ENCODE measurements around the gene PIK3R4. TPM values are rescaled to one million over a fixed set of nuclear protein-coding genes. Genes with fewer than 3 reads are reported as not detected.

The PIK3R4 gene
- total RNA-seq, 4 donors from 2014 or later: 33.9 to 38.4 (median 37.6) TPM

DNA sequence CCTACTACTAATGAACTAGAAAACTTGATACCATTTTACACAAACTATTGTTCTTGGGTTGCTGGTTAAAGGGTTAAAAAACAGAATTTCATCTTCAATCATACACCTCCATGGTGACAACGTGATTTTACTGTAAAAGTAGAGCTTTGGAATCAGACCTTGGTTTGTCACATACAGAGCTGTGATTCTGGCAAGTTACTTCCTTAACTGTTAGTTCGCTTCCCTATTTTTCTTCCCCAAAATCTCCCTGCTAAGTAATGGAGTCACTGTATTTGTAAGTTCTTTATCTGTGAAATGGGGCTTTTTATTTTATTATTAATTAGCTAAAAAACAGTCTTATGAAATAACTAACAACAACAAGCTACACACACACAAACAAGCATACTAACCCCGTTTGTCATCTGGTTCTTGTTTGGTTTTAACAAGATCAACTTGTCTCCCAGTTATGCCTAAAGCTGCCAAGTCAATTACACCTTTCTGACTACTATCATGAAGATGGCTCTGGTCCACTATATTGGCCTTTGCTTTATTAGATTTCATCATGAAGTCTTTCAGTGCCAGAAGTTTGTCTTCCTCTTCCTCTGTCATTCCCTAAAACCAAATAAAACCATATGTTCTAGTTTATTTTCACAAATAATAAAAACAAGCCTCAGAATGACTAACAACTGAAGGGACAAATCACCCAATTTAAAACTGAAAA is 38.6 kb downstream of the PIK3R4 start:
- 49 to 50% methylated on average over 3 of the region's 3 CpGs for WGBS, 2 donors
- TF ChIP-seq, protein P1, sequence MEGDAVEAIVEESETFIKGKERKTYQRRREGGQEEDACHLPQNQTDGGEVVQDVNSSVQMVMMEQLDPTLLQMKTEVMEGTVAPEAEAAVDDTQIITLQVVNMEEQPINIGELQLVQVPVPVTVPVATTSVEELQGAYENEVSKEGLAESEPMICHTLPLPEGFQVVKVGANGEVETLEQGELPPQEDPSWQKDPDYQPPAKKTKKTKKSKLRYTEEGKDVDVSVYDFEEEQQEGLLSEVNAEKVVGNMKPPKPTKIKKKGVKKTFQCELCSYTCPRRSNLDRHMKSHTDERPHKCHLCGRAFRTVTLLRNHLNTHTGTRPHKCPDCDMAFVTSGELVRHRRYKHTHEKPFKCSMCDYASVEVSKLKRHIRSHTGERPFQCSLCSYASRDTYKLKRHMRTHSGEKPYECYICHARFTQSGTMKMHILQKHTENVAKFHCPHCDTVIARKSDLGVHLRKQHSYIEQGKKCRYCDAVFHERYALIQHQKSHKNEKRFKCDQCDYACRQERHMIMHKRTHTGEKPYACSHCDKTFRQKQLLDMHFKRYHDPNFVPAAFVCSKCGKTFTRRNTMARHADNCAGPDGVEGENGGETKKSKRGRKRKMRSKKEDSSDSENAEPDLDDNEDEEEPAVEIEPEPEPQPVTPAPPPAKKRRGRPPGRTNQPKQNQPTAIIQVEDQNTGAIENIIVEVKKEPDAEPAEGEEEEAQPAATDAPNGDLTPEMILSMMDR (IDR thresholded peaks at IDR 0.05): no peak
- TF ChIP-seq POLR2A (IDR thresholded peaks at IDR 0.05): no peak
- intact Hi-C loops (cut with DNase I; ENCODE audit: low total_unique reads): no loop called here
- DNase-seq (ENCODE audit: low spot score in 2 of 2): no peak
- H3K4me3 ChIP-seq (ENCODE audit: low read depth, poor library complexity, severe bottlenecking): no peak overlapping the region

- WGBS, 2 donors: 52 to 60% methylated on average over 6 of the region's 6 CpGs
- H3K4me3 ChIP-seq (ENCODE audit: low read depth, poor library complexity, severe bottlenecking): no peak overlapping the region
- no peak for DNase-seq (ENCODE audit: low spot score in 2 of 2)
- TF ChIP-seq, protein P1 (IDR thresholded peaks at IDR 0.05): no peak
- no peak for TF ChIP-seq POLR2A (IDR thresholded peaks at IDR 0.05)
- intact Hi-C loops (cut with DNase I; ENCODE audit: low total_unique reads): no loop called here
Measured at GRCh38 chr3:130705501-130705900, 41.1 kb downstream of the PIK3R4 start.

- 95 to 96% methylated on average over 3 of the region's 3 CpGs for WGBS, 2 donors
- intact Hi-C loops (cut with DNase I; ENCODE audit: low total_unique reads): no loop called here
- DNase-seq (ENCODE audit: low spot score in 2 of 2): no peak
- no peak overlapping the region for H3K4me3 ChIP-seq (ENCODE audit: low read depth, poor library complexity, severe bottlenecking)
- TF ChIP-seq POLR2A (IDR thresholded peaks at IDR 0.05): no peak
- TF ChIP-seq, protein P1 (IDR thresholded peaks at IDR 0.05): no peak
Measured at GRCh38 chr3:130702985-130703384, 43.6 kb downstream of the PIK3R4 start.

DNA sequence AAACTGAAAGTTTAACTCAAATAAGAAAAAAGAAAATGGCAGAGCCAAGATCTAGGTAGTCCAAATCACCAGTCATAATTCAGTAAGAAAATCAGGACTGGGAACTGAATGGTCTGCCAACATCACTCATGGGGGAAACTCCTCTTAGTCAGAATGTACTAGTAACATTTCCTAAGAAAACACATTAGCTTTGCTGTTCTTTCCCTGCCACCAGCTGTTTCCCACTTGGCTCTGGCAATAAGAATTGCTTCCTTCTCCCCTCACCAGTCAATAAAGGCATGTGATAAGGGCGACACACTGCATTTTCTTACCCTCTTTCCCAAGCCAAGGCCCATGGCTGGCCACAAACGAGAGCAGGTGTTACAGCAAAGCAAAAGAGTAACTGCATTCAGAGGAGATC is 46.1 kb downstream of the PIK3R4 start:
- TF ChIP-seq, protein P1 (IDR thresholded peaks at IDR 0.05): no peak
- no peak for TF ChIP-seq POLR2A (IDR thresholded peaks at IDR 0.05)
- DNase-seq (ENCODE audit: low spot score in 2 of 2): no peak
- intact Hi-C loops (cut with DNase I; ENCODE audit: low total_unique reads): no loop called here
- no peak overlapping the region for H3K4me3 ChIP-seq (ENCODE audit: low read depth, poor library complexity, severe bottlenecking)
- 63 to 76% methylated on average over 2 of the region's 2 CpGs for WGBS, 2 donors

DNA sequence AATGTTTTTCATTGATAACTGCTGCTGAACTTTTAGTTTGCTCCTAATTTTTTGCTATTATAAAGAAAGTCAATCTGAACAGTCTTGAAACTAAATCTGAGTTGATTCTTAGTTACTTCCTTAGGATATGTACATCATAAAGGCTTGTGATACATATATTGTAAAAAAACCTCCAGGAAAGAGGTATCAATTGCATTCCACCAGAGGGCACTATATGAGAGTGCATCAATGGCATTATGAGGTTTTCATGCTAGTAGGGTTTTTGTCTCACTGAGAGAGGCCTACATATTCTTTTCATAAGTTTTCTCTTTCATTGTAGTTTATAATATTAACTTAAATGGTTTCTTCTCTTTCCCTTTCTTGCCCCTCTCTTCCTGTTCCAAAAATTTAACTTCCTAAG is 46.9 kb downstream of the PIK3R4 start:
- no peak for DNase-seq (ENCODE audit: low spot score in 2 of 2)
- intact Hi-C loops (cut with DNase I; ENCODE audit: low total_unique reads): no loop called here
- TF ChIP-seq POLR2A (IDR thresholded peaks at IDR 0.05): no peak
- TF ChIP-seq, protein P1 (IDR thresholded peaks at IDR 0.05): no peak
- no peak overlapping the region for H3K4me3 ChIP-seq (ENCODE audit: low read depth, poor library complexity, severe bottlenecking)

- no peak overlapping the region for H3K4me3 ChIP-seq (ENCODE audit: low read depth, poor library complexity, severe bottlenecking)
- intact Hi-C loops (cut with DNase I; ENCODE audit: low total_unique reads): no loop called here
- no peak for DNase-seq (ENCODE audit: low spot score in 2 of 2)
- TF ChIP-seq, protein P1 (IDR thresholded peaks at IDR 0.05): no peak
- no peak for TF ChIP-seq POLR2A (IDR thresholded peaks at IDR 0.05)
- 96% methylated on average over 2 of the region's 2 CpGs for WGBS, 2 donors
Measured at GRCh38 chr3:130693314-130693713, 53.3 kb downstream of the PIK3R4 start.

All from lower leg skin (tissue), 4 donors.